GM19324 (cell line): ENCODE results near the gene STX1A.
"Not testable (repeated sequence)": the region's sequence is repeated elsewhere in the genome, so short reads cannot be mapped to it uniquely, and the experiment has no call there.

ENCODE experiments used
- ATAC-seq: cut with Tn5 transposase; IDR thresholded peaks from one replicate; pipeline ENCODE4 v1.9.1; 2021; ENCODE audit warnings: mild to moderate bottlenecking, moderate library complexity; ENCODE audit not compliant: unreplicated experiment, low FRiP score

STX1A gene

DNA sequence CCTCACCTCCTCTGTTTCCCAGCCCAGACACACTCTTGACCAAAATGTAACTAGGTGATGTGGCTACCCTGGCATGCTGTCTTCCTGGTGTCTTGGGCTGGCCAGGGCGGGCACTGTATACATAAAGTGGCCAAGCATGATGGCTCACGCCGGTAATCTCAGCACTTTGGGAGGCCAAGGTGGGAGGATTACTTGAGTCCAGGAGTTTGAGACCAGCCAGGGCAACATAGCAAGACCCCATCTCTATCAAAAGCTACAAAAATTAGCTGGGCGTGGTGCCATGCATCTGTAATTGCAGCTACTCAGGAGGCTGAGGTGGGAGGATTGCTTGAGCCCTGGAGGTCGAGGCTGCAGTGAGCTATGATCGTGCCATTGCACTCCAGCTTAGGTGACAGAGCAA is 6.2 kb downstream of the STX1A start:
- ATAC-seq: not testable (repeated sequence)

DNA sequence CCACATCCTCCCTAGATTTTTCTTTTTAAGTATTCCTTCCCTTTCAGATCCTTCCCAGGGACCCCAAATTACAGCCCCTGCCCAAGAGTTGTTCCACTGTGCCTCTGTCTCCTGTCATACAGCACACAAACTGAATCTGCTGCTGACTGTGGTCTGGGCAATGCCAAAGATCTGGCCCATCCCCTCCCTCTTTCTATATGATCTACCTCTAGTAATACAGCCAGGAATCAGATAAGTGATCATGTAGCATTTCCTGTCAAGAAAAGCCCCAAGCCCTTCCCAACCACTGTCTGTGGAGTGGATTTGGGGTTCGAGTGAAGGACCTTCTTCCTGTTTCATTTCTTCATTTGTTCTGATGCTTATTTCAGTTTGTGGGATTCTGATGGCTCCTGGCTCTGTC is 6.7 kb downstream of the STX1A start:
- no peak for ATAC-seq

DNA sequence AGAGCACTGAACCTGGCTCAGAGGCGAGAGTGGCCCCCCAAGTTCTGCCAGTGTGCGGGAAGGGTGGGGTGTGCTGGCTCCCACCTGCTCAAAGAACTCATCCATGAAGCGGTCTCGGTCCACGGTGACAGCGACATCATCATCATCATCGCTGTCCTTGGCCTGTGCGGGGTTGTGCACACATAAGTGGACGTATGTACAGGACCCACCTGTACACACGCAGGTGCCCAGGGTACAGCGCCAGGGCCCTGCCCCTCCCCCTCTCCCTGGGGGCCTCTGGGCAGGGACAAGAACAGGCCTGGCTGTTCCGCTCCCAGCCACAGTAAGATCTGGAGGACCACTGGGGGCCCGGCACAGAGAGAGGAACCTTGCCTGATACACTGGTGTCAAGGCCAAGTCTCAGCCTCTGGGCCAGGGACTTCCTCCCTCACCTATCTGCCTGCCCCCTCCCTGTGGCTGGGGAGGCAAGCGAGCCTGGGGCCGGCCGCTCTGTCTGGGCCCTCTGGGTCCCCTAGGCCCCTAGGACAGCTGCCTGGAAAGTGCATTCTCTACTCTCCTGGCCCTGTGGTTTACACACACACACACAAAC is 10.4 kb downstream of the STX1A start:
- no peak for ATAC-seq

DNA sequence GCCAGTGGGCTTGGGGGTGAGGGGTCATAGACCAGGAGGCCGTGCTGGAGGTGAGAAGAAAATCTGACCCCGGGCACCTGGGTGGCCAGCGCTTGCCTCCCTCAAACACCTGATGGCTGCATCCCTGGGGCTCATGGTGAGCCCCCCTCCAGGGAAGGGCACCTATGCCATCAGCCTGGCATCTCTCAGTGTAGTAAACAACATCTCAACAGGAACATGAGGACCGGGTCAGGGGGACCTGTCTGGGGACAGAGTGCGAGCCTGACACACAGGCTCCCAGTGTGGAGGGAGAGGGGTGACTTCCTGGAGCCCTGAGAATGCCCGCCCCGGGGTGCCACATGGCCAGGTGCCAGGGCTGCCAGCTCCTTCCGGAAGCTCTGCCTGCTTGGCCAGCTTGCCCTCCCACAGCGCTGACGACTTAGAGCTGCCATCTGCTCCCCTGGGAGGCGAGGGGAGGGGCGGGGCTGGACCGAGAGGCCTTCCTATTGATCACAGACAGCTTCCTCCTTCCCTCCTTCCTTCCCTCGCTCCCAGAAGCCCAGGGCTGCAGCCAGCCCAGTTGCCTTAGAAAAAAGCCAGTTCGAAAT is 12.3 kb downstream of the STX1A start:
- no peak for ATAC-seq

DNA sequence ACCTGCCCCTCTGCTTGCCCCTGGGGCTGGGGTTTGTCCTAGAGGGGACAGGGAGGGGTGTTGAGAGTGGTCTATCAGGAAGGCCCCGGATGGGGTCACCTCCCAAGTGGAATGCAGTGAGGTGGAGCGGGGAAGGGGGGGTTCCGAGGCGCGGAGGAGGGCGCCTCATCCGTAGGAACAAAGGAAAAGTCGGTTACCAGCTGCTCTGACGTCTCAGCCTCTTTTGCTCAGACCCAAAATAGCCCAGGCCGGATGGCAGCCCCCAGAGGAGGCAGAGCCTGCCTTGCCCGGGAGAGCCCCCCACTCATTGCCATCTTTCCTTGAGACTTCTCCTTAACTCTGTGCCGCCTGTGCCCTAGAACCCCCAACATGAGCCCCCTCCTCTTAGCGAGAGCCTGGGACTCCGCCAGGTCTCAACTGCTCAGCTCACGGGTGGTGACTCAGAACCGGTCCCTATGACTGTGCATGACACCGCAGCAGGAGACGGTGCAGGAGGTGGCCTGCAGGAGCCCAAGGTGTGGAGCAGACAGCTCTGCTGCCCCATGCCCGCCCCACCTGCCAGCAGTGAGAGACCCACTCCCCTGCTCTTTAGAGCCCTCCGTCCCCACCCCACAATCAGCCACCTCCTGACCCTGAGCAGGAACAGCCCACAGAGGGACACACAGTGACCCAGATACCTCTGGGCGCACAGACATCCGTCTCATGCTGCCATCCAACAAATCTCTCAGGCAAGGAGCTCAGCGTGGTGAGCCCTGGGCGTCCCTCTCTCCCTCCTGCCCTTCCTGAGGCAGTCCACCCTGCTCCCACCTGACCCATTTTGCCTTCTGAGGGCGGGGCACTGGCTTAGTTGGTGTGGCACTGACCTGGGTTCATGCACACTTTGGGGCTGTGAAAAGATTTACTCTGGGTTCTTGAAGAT is 13.1 kb downstream of the STX1A start:
- ATAC-seq: no peak

DNA sequence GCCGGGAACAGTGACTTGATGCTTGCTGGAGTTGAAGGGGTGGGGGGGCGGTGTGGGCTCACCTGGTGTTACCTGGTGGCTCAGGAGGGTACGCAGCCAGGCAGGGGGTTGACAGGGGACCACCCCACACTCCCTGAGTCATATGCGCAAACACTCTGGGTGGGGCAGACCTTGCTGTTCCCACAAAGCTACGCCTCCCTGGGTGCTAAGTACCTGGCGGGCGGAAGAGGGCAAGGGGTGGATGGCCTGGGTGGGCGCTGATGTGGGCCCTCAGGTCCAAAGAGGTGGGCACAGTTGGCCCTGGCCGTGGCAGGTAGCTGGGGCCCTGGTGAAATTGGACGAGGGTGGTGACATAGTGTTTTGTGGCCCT is 13.9 kb downstream of the STX1A start:
- no peak for ATAC-seq

DNA sequence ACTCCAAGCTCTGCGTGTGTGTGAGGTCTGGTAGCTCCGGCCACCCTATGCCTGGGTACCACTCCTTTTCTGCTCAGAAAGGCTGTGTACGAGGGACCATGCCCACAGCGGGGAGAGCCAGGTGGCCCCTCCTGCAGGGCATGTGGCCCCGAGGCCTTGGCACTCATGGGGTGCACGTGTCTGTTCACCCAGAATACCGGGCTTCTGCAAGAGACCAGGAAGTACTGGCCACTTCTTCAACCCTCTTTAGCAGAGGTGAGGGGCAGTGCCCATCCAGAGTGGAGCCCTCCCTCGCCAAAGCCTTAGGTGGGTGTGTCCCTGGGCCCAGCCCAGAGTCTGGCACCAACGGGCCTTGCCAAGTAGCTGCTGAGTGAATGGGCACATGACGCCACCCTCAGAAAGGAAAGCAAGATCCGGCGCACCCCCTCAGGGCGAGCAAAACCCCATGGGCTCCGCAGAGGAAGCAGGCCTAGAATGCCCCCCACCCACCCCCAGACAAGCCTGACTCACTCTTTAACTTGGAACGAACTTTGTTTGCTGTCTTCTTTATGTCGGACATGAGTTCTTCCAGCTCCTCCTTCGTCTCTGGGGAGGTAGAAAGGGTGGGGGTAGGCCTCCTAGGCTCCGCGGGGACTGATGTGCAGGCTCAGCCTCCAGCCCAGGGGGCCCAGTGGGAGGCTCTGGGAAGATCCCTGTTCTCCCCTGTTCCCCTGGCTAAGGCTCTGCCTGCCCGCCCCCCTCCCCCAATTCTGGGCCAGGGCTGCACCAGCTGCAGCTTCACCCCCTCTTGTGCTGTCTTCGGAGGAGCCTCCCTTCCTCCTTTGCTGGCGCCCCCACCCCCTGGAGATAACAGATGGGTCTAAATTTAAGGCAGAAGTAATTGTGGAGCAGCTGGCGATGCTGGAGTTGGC is 14.6 kb downstream of the STX1A start:
- no peak for ATAC-seq

DNA sequence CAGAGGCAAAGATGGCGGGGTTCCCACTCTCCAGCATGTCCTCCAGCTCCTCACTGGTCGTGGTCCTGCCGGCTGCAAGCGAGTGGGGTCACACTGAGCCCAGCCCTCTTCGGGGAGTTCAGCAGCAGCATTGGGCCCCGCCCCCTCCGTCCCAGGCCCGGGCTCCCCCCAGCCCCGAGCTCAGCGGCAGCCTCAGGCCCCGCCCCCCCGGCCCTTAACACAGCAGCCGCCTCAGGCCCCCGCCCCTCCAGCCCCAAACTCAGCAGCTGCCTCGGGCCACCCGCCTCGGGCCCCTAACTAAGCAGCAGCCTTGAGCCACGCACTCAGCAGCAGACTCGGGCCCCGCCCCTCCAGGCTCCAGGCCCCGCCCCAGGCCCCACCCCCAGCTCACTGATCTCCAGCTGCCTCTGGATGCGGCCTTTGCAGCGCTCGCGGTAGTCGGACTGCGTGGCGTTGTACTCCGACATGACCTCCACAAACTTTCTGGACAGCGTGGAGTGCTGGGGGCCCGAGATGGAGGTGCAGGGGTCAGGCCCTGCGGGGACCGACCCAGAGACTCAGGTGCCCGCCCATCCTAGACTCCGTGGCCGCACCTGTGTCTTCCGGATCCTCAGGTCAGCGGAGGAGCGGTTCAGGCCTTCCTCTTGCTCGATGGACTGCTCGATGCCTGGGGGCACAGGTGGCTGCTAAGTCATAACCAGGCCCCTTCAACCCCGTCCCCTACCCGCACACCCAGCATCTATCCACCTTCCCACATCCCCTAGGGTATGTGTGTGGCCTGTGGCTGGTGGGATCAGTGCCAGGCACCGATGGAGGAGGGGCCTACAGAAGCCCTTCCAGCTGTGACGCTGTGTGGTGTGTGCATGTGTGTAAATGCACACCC is 15.5 kb downstream of the STX1A start:
- ATAC-seq: no peak

DNA sequence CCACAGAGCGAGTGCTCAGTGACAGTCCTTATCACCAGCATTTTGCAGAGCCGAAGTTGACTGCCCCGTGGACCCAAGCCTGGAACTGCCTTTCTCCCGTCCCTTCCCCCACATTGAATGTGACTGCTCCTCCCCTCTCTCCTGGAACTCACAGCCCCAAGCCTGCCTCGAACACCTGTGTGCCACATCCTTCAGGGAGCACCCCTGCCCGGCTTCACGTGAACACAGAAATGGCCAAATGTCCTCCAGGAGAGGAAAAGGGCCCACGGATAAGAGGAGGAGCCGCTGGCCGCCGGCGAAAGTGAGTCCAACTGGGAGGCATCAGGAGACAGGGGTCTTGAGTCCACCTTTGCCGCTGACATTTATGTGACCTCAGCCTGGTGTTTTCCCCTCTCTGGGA is 16.2 kb downstream of the STX1A start:
- no peak for ATAC-seq

DNA sequence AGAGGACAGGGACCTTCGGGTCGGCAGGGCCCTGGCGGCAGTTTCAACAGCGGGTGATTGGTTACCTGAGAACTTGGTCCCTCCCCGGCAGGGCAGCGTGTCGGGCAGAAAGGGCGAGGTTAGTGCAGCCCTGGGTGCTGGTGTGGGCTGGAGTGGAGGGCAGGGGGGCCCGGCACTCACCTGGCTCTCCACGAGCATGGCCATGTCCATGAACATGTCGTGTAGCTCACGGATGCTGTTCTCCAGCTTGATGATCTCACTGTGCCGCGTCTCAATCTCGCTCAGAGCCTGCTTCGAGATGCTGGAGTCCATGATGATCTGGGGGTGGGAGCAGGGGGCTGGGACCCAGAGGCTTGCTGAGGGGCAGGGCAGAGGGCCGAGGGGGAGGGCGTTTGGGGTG is 16.8 kb downstream of the STX1A start:
- ATAC-seq: no peak

DNA sequence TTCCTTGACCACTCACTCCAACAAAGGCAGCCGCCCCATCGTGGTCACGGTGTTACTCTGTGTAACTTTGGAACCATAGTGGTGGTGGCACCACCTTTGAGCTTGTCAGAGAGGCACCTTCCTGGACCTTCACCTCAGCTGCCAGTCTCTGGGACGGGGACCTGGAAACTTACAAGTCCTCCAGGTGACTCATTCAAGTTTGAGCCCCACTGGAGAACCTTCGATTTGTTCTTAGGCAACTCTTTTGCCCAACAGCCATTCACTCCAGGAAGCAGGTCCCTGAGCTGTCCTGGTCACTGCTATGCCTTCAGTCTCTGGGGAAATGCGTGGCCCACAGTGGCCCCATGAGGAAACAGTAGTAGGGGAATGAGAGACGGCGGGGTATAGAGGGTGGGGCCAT is 17.2 kb downstream of the STX1A start:
- no peak for ATAC-seq

DNA sequence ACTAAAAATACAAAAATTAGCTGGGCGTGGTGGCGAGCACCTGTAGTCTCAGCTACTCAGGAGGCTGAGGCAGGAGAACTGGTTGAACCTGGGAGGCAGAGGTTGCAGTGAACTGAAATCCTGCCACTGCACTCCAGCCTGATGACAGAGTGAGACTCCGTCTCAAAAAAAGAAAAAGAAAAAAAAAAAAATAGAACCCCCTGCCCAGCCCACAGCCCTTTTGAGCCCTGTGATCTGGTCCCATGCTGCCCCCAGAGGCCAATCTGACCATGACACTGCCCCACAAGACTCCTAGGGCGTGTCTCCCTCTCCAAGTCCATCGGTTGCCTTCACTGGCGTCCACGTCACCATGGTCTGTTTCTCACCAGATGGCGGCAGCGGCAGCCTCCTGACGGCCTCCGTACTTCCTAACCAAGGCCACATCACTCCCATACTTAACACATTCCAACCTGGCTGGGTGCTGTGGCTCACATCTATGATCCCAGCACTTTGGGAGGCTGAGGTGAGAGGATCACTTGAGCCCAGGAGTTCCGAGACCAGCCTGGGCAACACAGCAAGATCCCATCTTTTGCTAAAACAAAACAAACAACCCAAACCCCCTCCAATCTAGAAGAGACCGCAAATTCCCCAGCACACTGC is 18.0 kb downstream of the STX1A start:
- ATAC-seq: no peak

DNA sequence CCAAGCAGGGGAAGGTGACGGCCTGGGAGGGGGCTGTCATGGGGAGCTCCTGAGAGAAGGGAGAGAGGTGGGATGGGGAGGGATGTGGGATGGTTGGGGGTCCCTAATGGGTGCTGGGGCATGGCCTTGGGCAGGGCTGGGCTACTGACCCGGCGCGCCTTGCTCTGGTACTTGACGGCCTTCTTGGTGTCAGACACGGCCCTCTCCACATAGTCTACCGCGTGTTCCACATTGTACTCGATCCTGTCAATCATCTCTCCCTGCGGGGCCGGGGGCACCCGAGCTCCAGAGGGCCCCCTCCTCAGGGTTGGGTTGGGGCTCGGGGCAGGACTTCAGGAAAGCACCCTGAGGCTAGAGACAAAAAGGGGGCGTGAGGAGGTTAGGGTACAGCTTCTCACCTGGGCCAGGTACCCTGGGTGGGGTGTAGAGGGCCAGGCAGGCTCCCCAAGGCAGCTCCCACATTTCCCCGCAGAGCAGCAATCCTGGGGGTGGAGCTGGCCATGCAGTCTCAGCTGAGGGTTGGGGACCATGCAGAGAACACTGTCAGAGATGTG is 18.8 kb downstream of the STX1A start:
- ATAC-seq: no peak

DNA sequence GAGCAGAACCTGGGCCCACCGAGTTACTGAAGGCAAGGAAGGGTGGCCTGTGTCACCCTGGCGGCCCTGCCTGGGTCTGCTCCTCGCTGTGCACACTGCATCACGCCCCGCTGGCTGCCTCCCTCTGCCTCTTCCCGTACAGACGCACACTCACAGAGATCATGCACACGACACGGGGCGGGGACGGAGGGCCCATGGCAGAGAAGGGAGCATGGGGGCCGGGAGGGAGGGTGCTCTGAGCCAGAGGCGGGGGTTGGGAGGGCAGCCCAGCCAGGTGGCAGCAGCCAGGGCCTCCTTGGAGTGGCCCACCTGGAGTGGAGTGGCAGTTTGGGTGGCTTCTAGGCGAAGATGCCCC is 19.4 kb downstream of the STX1A start:
- no peak for ATAC-seq

DNA sequence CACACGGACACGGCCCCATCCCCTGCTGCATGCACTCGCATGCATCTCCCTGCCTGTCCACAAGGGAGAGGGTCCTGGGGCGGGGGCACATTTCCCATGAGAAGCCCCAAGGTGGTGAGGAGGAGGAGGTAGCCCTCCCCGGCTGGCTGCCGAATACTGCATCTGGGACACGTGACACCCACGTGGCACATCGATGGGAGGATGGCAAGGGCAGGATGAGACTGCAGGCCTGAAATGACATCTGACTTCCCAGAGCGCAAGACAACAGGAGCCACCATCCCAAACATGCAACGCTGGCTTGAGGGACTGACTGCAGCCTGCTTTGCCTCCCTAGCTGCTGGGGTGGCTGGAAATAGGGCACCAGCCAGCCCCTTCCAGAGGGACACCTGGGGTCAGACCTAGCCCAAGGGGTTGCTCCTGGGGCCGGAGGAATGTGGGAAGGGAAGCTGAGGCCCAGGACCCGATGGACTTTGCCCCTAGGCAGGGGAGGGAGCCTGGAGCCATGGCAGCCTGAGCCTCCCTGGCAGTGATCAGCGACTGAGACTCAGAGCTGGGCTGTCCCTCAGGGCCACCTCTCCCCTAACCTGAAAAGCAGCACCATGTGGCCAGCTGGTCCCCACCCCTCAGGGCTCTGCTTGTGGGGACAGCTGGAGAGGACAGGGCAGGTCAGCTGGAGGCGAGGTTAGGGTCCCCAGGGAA is 19.9 kb downstream of the STX1A start:
- no peak for ATAC-seq

DNA sequence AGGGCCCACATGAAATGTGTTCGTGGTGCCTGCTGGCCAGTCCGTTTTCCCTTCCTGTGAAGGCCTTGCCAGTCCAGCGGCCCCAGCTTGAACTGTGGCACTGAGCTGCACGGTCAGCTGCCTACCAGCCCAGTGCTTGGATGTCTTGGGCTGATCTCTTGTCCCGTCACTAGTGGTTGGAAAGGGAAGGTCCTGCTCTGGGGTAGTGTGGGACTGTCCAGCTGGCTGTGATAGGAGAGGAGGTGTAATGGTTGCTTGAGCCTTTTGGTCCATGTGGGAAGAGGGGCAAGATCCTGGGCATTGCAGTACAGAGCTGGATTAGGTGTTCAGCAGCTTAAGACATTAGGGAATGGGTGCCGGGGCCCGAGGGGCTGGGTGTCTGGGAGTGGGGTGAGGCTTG is 21.1 kb downstream of the STX1A start:
- ATAC-seq: no peak

DNA sequence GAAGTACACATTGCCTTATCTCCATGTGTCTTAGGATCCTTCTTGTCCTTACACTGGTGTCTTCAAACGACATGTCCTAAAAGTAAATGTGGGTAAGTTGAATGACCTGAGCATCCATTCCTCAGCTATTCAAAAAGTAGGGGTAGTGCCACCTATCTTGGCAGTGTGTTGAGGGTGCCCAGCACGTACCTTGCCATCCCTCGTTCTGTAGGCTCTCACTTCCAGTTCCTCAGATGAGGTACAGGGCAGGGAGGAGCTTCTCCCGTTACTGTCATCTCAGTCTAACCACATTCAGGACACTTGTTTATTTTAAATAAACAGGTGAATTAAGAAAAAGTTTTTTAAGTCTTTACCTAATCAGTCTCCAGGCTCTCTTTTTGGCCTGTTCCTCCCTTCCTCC is 23.1 kb downstream of the STX1A start:
- ATAC-seq: no peak

DNA sequence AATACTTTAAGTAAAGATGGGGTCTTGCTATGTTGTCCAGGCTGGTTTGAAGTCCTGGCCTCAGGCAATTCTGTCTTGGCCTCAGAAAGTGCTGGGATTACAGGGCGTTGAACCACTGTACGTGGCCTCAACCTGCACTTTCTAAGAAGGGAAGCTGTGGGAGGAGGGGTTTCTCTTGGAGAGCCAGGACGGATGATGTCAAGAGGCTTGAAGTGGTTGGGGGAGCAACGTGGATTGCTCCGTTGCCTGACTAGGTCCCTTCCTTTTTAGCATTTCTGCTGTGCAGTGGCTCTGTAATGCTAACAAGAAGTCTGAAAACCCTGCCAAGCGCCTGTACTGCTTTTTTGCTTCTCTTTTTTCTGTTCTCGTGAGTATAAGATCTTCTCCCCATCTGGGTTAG is 28.8 kb downstream of the STX1A start:
- ATAC-seq: no peak

DNA sequence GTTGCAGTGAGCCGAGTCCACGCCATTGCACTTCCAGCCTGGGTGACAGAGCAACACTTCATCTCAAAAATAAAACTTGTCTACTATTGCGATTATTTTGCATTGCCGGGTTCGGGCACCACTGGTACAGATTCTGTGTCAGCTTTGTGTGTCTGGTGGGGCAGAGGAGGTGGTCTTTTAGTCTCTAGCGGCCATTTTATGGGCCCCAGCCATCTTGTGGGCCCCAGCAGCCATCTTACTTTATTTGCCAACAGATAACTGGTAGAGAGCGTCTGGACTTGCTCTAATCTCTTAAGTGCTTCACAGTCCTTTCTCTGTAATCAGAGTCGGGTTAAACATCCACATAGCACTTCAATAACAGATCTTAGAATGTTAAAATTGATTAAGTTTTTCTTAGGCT is 31.2 kb downstream of the STX1A start:
- no peak for ATAC-seq
